Breast epithelium (tissue), 3 donors: ENCODE results near the gene ANKS1B.

Experiments used
- POLR2A ChIP-seq: fragments of 450-650 bp; IDR thresholded peaks from one replicate; pipeline ENCODE4 v1.6.1; 2016; ENCODE audit warnings: antibody characterized with exemption, mild to moderate bottlenecking, moderate library complexity
- POLR2AphosphoS5 ChIP-seq, 3 donors: sonication (generic); formaldehyde crosslinking; IDR thresholded peaks; one replicate each; pipeline ENCODE4 v1.6.1; 2017; ENCODE audit warnings: antibody characterized with exemption in 3 of 3
- TF ChIP-seq, protein P1 (sequence below), 3 donors: fragments of 450-650 bp; IDR thresholded peaks; one replicate each; pipeline ENCODE4 v1.5.1; 2016 to 2017; ENCODE audit warnings: antibody characterized with exemption in 3 of 3, mild to moderate bottlenecking in 3 of 3, moderate library complexity in 3 of 3

DNA sequence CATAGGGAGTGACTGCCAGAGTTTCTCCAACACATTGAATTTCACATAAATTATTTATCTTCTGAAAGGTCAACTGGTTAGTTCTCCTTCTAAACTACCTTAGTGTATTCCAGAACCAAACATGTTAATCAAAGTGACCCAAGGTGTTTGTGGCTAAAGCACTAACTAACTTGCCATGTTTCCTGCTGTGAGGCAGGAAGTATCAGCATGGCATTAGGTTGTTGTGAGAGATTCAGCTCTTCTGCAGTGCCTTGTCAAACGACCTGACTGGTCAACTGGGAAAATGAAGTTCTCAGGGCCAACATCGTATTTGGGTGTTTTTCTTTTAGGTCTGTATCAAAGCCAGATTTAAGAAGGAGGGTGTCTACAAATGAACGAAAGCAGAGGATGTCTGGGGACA, 891.6 kb downstream of the ANKS1B start:
- no peak for TF ChIP-seq POLR2A
- TF ChIP-seq POLR2AphosphoS5 (IDR thresholded peaks at IDR 0.05): no peak
- TF ChIP-seq, protein P1, sequence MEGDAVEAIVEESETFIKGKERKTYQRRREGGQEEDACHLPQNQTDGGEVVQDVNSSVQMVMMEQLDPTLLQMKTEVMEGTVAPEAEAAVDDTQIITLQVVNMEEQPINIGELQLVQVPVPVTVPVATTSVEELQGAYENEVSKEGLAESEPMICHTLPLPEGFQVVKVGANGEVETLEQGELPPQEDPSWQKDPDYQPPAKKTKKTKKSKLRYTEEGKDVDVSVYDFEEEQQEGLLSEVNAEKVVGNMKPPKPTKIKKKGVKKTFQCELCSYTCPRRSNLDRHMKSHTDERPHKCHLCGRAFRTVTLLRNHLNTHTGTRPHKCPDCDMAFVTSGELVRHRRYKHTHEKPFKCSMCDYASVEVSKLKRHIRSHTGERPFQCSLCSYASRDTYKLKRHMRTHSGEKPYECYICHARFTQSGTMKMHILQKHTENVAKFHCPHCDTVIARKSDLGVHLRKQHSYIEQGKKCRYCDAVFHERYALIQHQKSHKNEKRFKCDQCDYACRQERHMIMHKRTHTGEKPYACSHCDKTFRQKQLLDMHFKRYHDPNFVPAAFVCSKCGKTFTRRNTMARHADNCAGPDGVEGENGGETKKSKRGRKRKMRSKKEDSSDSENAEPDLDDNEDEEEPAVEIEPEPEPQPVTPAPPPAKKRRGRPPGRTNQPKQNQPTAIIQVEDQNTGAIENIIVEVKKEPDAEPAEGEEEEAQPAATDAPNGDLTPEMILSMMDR (IDR thresholded peaks at IDR 0.05): no peak
